Neural crest cell (in vitro differentiated cells): Measurements from ENCODE around the gene MYH15. TPM values are rescaled to one million over a fixed set of nuclear protein-coding genes. Genes with fewer than 3 reads are reported as not detected.
"Not testable (repeated sequence)": the region's sequence is repeated elsewhere in the genome, so short reads cannot be mapped to it uniquely, and the experiment has no call there.

Experiments used
- DNase-seq: peaks from one replicate; pipeline ENCODE4 v3.0.0; 2021; ENCODE audit warnings: low read depth, mixed read lengths, low spot score
- H3K27ac Mint-ChIP-seq: one replicate; pipeline ENCODE4 v1.8.0; 2021; ENCODE audit warnings: mild to moderate bottlenecking, mixed read lengths; ENCODE audit not compliant: unreplicated experiment
- H3K27me3 Mint-ChIP-seq: 2 replicates; pipeline ENCODE4 v1.8.0; 2021; ENCODE audit warnings: low read depth, mild to moderate bottlenecking, mixed read lengths
- H3K36me3 Mint-ChIP-seq: 2 replicates; pipeline ENCODE4 v1.8.0; 2021; ENCODE audit warnings: low read depth, mild to moderate bottlenecking, mixed read lengths
- H3K4me1 Mint-ChIP-seq: 2 replicates; pipeline ENCODE4 v1.8.0; 2021; ENCODE audit warnings: mixed read lengths
- H3K4me3 Mint-ChIP-seq: one replicate; pipeline ENCODE4 v1.8.0; 2021; ENCODE audit warnings: mild to moderate bottlenecking, mixed read lengths
- H3K9me3 Mint-ChIP-seq: 2 replicates; pipeline ENCODE4 v1.8.0; 2021; ENCODE audit warnings: mixed read lengths
- CTCF ChIP-seq: fragments of 200-600 bp; sonication (generic); conservative IDR thresholded peaks from 2 replicates; pipeline ENCODE4 v1.5.0; 2021; ENCODE audit warnings: antibody characterized with exemption, mild to moderate bottlenecking
- total RNA-seq: library from RNA; stranded (reverse); gene quantifications from 2 replicates; pipeline ENCODE4 v1.2.1, GENCODE V29; 2021

Gene MYH15
- total RNA-seq, 1 donor from 2014 or later = 0.16 TPM

- H3K4me3 Mint-ChIP-seq = no peak overlapping the region
- no peaks in the 10 kb centered on the region for H3K4me1 Mint-ChIP-seq
- H3K27ac Mint-ChIP-seq = no peak overlapping the region
- H3K27me3 Mint-ChIP-seq = no peaks in the 10 kb centered on the region
- H3K36me3 Mint-ChIP-seq = no peaks in the 10 kb centered on the region
- TF ChIP-seq CTCF = no peak
- DNase-seq = no peak
- peaks cover 2% of the 10 kb centered on the region for H3K9me3 Mint-ChIP-seq
Measured at GRCh38 chr3:108383306-108383705, 127.1 kb downstream of the MYH15 start.

- peaks cover 2% of the 10 kb centered on the region for H3K9me3 Mint-ChIP-seq
- TF ChIP-seq CTCF = no peak
- no peak overlapping the region for H3K4me3 Mint-ChIP-seq
- DNase-seq = no peak
- H3K27me3 Mint-ChIP-seq = no peaks in the 10 kb centered on the region
- no peaks in the 10 kb centered on the region for H3K4me1 Mint-ChIP-seq
- no peaks in the 10 kb centered on the region for H3K36me3 Mint-ChIP-seq
- H3K27ac Mint-ChIP-seq = no peak overlapping the region
Measured at GRCh38 chr3:108381529-108382140, 128.8 kb downstream of the MYH15 start.

GRCh38 chr3:108380128-108380795 lies 130.1 kb downstream of the MYH15 start:
- no peaks in the 10 kb centered on the region for H3K4me1 Mint-ChIP-seq
- H3K36me3 Mint-ChIP-seq = no peaks in the 10 kb centered on the region
- DNase-seq = no peak
- H3K27me3 Mint-ChIP-seq = no peaks in the 10 kb centered on the region
- H3K4me3 Mint-ChIP-seq = no peak overlapping the region
- H3K9me3 Mint-ChIP-seq = peaks cover 2% of the 10 kb centered on the region
- no peak for TF ChIP-seq CTCF
- no peak overlapping the region for H3K27ac Mint-ChIP-seq

- DNase-seq, H3K4me3 Mint-ChIP-seq, H3K27me3 Mint-ChIP-seq, H3K9me3 Mint-ChIP-seq, H3K4me1 Mint-ChIP-seq, H3K36me3 Mint-ChIP-seq, H3K27ac Mint-ChIP-seq: not testable (repeated sequence)
Measured at GRCh38 chr3:108378952-108379342, 131.4 kb downstream of the MYH15 start.

GRCh38 chr3:108378153-108378951 lies 132.0 kb downstream of the MYH15 start:
- Mint-ChIP-seq H3K27me3 (no peaks in the 10 kb centered on the region), H3K4me3 (no peak overlapping the region), H3K27ac (no peak overlapping the region), H3K36me3 (no peaks in the 10 kb centered on the region), H3K9me3 (peaks cover 2% of the 10 kb centered on the region), H3K4me1 (no peaks in the 10 kb centered on the region)
- DNase-seq = no peak
- TF ChIP-seq CTCF = no peak

- Mint-ChIP-seq H3K4me1 (no peaks in the 10 kb centered on the region), H3K27me3 (no peaks in the 10 kb centered on the region), H3K9me3 (peaks cover 2% of the 10 kb centered on the region), H3K27ac (no peak overlapping the region), H3K4me3 (no peak overlapping the region), H3K36me3 (no peaks in the 10 kb centered on the region)
- no peak for DNase-seq
- no peak for TF ChIP-seq CTCF
Measured at GRCh38 chr3:108377384-108377783, 133.0 kb downstream of the MYH15 start.
